K562 (cell line): Measurements from ENCODE around the gene ITSN2. TPM values are rescaled to one million over a fixed set of nuclear protein-coding genes. Genes with fewer than 3 reads are reported as not detected.

Source experiments
- BACH1 ChIP-seq: fragments of 200-800 bp; sonication (Bioruptor generic); IDR thresholded peaks from 2 replicates; pipeline ENCODE4 v1.6.1; 2016; ENCODE audit warnings: missing genetic modification characterization, missing compliant biosample characterization
- CBX2 ChIP-seq: fragments of 200-600 bp; sonication (generic); IDR thresholded peaks from one replicate; pipeline ENCODE4 v1.6.1; 2012; ENCODE audit warnings: mild to moderate bottlenecking, low read length, inconsistent platforms; ENCODE audit not compliant: insufficient read depth, poor library complexity, severe bottlenecking
- CCNT2 ChIP-seq: IDR thresholded peaks from 2 replicates; pipeline ENCODE4 v1.6.1; 2011; ENCODE audit warnings: borderline replicate concordance, low read depth, mild to moderate bottlenecking, moderate library complexity, mixed read lengths, low read length; ENCODE audit not compliant: insufficient read length; ENCODE audit errors: extremely low read depth
- CREM ChIP-seq: IDR thresholded peaks from 2 replicates; pipeline ENCODE4 v1.6.1; 2014; ENCODE audit warnings: antibody characterized with exemption, low read depth
- FOSL1 ChIP-seq: fragments of 200-800 bp; sonication (Bioruptor generic); conservative IDR thresholded peaks from 2 replicates; pipeline ENCODE4 v1.6.1; 2016; ENCODE audit warnings: missing genetic modification characterization, missing compliant biosample characterization
- PHF8 ChIP-seq: fragments of 200-600 bp; sonication (generic); IDR thresholded peaks from 2 replicates; pipeline ENCODE4 v1.6.1; 2012; ENCODE audit warnings: mixed run types, mild to moderate bottlenecking, inconsistent platforms, low read length, moderate library complexity, borderline replicate concordance
- POLR2G ChIP-seq: fragments of 200-400 bp; formaldehyde crosslinking; IDR thresholded peaks from 2 replicates; pipeline ENCODE4 v1.6.1; 2017; ENCODE audit warnings: low read depth, mild to moderate bottlenecking, antibody characterized with exemption, low read length, moderate library complexity
- RAD51 ChIP-seq: fragments of 450-650 bp; IDR thresholded peaks from 2 replicates; pipeline ENCODE4 v1.7.1; 2016; ENCODE audit warnings: low read depth, mild to moderate bottlenecking, borderline replicate concordance
- SIRT6 ChIP-seq: IDR thresholded peaks from one replicate; pipeline ENCODE4 v1.6.1; 2012; ENCODE audit warnings: low read depth, mild to moderate bottlenecking, control low read depth, inconsistent platforms, low read length, moderate library complexity
- SMAD4 ChIP-seq: fragments of 250-450 bp; sonication (Bioruptor Pico); conservative IDR thresholded peaks from 2 replicates; pipeline ENCODE4 v1.8.0; 2021; ENCODE audit warnings: inconsistent platforms, mild to moderate bottlenecking, moderate library complexity
- TAF15 ChIP-seq: fragments of 200-400 bp; formaldehyde crosslinking; IDR thresholded peaks from 2 replicates; pipeline ENCODE4 v1.6.1; 2017; ENCODE audit warnings: mild to moderate bottlenecking, low read depth, low read length, moderate library complexity
- ZSCAN29 ChIP-seq: fragments of 450-650 bp; IDR thresholded peaks from 2 replicates; pipeline ENCODE4 v1.6.1; 2017
- polyA plus RNA-seq, 8 experiments: library from polyadenylated mRNA; depleted of rRNA in 4 of 8; stranded (reverse) in 5 of 8; unstranded in 3 of 8; fragments of >200 nt; fragmentation: Nextera tagmentation in 2 of 8; fragmentation: Illumina TruSeq in 1 of 8; extraction: Ambion mirVana in 2 of 8; extraction: Trizol in 1 of 8; gene quantifications; 2 replicates each; pipeline versions ENCODE4 v1.2.1 to v1.2.3, GENCODE V29; 2011 to 2014; ENCODE audit warnings: inconsistent platforms in 1 of 8, missing spikeins in 1 of 8
- total RNA-seq, 7 experiments: library from RNA; depleted of rRNA in 6 of 7; stranded (reverse); fragments of >200 nt in 6 of 7; fragmentation: Illumina TruSeq in 2 of 7; extraction: Trizol in 2 of 7; gene quantifications; 2 replicates each; pipeline versions ENCODE4 v1.2.1 to v1.2.3, GENCODE V29; 2011 to 2021; ENCODE audit warnings: low replicate concordance in 1 of 7
- TF ChIP-seq, protein P1 (sequence below): fragments of 450-650 bp; IDR thresholded peaks from 2 replicates; pipeline ENCODE4 v1.6.1; 2014; ENCODE audit warnings: low read depth, mild to moderate bottlenecking, moderate library complexity, borderline replicate concordance
- TF ChIP-seq, protein P2 (sequence below): sonication (generic); formaldehyde crosslinking; IDR thresholded peaks from 2 replicates; pipeline ENCODE4 v1.8.1; 2022; ENCODE audit warnings: missing genetic modification reagents
- TF ChIP-seq, protein P3 (sequence below): sonication (generic); formaldehyde crosslinking; IDR thresholded peaks from 2 replicates; pipeline ENCODE4 v1.8.1; 2023; ENCODE audit warnings: missing genetic modification reagents, mild to moderate bottlenecking, borderline replicate concordance
- TF ChIP-seq, protein P4 (sequence below): fragments of 150-350 bp; IDR thresholded peaks from 2 replicates; pipeline ENCODE4 v1.6.1; 2014; ENCODE audit warnings: low read depth, mild to moderate bottlenecking, low read length, borderline replicate concordance

The ITSN2 gene
- total and polyA plus RNA-seq, 9 of the 15 experiments (the other 6 are each of a cell fraction or from before 2014, with no cell fraction given) = 6.6 to 19.9 (median 15.2) TPM

DNA sequence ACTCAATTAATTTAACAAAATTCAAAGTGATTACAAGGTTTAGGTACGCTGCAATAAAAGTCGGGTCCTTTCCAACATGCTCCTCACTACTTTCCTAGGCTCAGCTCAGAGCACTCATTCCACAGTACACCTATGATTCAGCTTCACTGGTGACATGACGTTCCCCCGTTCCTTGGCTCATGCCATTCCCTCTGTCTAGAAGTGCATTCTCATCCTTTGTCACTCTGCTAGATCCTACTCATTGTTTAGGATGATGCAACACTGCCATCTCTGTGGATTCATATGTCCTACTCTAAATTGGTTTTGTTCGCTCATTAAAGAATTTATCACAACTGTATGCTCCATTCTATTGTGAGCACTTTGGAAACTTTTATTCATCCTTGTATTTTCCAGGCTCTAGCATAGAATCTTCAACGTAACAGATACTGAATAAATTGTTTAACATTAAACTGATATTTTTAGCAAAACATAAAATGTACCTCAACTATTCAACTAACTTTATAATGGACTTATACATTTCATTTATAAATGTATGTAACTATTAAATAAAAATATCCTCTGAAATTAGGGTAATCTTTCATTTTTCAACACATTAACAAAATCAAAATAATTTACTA lies 106.9 kb downstream of the ITSN2 start (continued):
- TF ChIP-seq, protein P1, sequence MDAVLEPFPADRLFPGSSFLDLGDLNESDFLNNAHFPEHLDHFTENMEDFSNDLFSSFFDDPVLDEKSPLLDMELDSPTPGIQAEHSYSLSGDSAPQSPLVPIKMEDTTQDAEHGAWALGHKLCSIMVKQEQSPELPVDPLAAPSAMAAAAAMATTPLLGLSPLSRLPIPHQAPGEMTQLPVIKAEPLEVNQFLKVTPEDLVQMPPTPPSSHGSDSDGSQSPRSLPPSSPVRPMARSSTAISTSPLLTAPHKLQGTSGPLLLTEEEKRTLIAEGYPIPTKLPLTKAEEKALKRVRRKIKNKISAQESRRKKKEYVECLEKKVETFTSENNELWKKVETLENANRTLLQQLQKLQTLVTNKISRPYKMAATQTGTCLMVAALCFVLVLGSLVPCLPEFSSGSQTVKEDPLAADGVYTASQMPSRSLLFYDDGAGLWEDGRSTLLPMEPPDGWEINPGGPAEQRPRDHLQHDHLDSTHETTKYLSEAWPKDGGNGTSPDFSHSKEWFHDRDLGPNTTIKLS = no peak
- TF ChIP-seq, protein P2, sequence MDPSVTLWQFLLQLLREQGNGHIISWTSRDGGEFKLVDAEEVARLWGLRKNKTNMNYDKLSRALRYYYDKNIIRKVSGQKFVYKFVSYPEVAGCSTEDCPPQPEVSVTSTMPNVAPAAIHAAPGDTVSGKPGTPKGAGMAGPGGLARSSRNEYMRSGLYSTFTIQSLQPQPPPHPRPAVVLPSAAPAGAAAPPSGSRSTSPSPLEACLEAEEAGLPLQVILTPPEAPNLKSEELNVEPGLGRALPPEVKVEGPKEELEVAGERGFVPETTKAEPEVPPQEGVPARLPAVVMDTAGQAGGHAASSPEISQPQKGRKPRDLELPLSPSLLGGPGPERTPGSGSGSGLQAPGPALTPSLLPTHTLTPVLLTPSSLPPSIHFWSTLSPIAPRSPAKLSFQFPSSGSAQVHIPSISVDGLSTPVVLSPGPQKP (CRISPR knock-in tag) = no peak
- TF ChIP-seq PHF8 (no peak), BACH1 (tag) (peak; percentile 87), FOSL1 (peak; percentile 83), ZSCAN29 (no peak), RAD51 (0 out of 2 replicates have a peak, but pooled peaks have one; percentile 16), CBX2 (no peak), CCNT2 (no peak), POLR2G (no peak), SMAD4 (CRISPR knock-in tag) (peak; percentile 61; the same call in 1 of the 2 replicates), TAF15 (no peak), CREM (peak; percentile 73), SIRT6 (no peak)
- TF ChIP-seq, protein P3, sequence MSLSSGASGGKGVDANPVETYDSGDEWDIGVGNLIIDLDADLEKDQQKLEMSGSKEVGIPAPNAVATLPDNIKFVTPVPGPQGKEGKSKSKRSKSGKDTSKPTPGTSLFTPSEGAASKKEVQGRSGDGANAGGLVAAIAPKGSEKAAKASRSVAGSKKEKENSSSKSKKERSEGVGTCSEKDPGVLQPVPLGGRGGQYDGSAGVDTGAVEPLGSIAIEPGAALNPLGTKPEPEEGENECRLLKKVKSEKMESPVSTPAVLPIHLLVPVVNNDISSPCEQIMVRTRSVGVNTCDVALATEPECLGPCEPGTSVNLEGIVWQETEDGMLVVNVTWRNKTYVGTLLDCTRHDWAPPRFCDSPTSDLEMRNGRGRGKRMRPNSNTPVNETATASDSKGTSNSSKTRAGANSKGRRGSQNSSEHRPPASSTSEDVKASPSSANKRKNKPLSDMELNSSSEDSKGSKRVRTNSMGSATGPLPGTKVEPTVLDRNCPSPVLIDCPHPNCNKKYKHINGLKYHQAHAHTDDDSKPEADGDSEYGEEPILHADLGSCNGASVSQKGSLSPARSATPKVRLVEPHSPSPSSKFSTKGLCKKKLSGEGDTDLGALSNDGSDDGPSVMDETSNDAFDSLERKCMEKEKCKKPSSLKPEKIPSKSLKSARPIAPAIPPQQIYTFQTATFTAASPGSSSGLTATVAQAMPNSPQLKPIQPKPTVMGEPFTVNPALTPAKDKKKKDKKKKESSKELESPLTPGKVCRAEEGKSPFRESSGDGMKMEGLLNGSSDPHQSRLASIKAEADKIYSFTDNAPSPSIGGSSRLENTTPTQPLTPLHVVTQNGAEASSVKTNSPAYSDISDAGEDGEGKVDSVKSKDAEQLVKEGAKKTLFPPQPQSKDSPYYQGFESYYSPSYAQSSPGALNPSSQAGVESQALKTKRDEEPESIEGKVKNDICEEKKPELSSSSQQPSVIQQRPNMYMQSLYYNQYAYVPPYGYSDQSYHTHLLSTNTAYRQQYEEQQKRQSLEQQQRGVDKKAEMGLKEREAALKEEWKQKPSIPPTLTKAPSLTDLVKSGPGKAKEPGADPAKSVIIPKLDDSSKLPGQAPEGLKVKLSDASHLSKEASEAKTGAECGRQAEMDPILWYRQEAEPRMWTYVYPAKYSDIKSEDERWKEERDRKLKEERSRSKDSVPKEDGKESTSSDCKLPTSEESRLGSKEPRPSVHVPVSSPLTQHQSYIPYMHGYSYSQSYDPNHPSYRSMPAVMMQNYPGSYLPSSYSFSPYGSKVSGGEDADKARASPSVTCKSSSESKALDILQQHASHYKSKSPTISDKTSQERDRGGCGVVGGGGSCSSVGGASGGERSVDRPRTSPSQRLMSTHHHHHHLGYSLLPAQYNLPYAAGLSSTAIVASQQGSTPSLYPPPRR (CRISPR knock-in tag) = no peak
- TF ChIP-seq, protein P4, sequence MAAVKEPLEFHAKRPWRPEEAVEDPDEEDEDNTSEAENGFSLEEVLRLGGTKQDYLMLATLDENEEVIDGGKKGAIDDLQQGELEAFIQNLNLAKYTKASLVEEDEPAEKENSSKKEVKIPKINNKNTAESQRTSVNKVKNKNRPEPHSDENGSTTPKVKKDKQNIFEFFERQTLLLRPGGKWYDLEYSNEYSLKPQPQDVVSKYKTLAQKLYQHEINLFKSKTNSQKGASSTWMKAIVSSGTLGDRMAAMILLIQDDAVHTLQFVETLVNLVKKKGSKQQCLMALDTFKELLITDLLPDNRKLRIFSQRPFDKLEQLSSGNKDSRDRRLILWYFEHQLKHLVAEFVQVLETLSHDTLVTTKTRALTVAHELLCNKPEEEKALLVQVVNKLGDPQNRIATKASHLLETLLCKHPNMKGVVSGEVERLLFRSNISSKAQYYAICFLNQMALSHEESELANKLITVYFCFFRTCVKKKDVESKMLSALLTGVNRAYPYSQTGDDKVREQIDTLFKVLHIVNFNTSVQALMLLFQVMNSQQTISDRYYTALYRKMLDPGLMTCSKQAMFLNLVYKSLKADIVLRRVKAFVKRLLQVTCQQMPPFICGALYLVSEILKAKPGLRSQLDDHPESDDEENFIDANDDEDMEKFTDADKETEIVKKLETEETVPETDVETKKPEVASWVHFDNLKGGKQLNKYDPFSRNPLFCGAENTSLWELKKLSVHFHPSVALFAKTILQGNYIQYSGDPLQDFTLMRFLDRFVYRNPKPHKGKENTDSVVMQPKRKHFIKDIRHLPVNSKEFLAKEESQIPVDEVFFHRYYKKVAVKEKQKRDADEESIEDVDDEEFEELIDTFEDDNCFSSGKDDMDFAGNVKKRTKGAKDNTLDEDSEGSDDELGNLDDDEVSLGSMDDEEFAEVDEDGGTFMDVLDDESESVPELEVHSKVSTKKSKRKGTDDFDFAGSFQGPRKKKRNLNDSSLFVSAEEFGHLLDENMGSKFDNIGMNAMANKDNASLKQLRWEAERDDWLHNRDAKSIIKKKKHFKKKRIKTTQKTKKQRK = no peak
